ENCODE data around the gene PTPRN2. TPM values are rescaled to one million over a fixed set of nuclear protein-coding genes. Genes with fewer than 3 reads are reported as not detected.
A peak's percentile ranks its signal among the peaks of the same experiment; 100 is the strongest.

Gene PTPRN2
- total and polyA plus RNA-seq, 9 of the 15 experiments (the other 6 are each of a cell fraction or from before 2014, with no cell fraction given) = not detected

- no peak for TF ChIP-seq NFRKB (IDR thresholded peaks at IDR 0.05; ENCODE audit: low read depth)
- no peak for TF ChIP-seq GTF2E2 (tag; IDR thresholded peaks at IDR 0.05)
- no peak for TF ChIP-seq BCLAF1 (IDR thresholded peaks at IDR 0.05; ENCODE audit: borderline replicate concordance in 1 of 2, control insufficient read depth in 1 of 2, low read depth in 2 of 2, low read length in 1 of 2)
- TF ChIP-seq ZNF239 (CRISPR knock-in tag; IDR thresholded peaks at IDR 0.05) = no peak
- no peak for TF ChIP-seq PRPF4 (IDR thresholded peaks at IDR 0.05; ENCODE audit: insufficient read depth, low read depth, low read length, poor library complexity, severe bottlenecking)
Measured at GRCh38 chr7:157518514-157519175, 1069.0 kb downstream of the PTPRN2 start (continued).

- CTCF ChIA-PET (ENCODE audit: low intra/inter-chr PET ratio) = no interaction called here
- Histone ChIP-seq H3K4me3 (no peak overlapping the region), H3K36me3 (ENCODE audit: control insufficient read depth, insufficient read depth, low read length) (no peaks in the 10 kb centered on the region), H3K27me3 (ENCODE audit: control insufficient read depth in 2 of 2, insufficient read depth in 2 of 2, low read length in 2 of 2) (peaks cover 70 to 96% of the 10 kb centered on the region in 2 experiments), H3K9me1 (ENCODE audit: control insufficient read depth, insufficient read depth, low read length) (no peaks in the 10 kb centered on the region), H3K27ac (ENCODE audit: extremely low read depth, low read depth, low read length) (no peak overlapping the region), H3K79me2 (ENCODE audit: control insufficient read depth, insufficient read depth, low read length) (no peaks in the 10 kb centered on the region), H3K4me1 (replicated peaks in 1 of 2; ENCODE audit: control insufficient read depth in 2 of 2, insufficient read depth in 2 of 2, low read length in 2 of 2) (peaks cover 5 to 30% of the 10 kb centered on the region in 2 experiments; a peak in 4 of 5 replicates), H3K9ac (ENCODE audit: insufficient read depth in 1 of 2, low read depth in 2 of 2, low read length in 2 of 2) (no peak overlapping the region), H2AFZ (ENCODE audit: low read depth, low read length) (no peak overlapping the region), H3K4me2 (ENCODE audit: insufficient read depth, low read length) (no peak overlapping the region), H4K20me1 (replicated peaks; ENCODE audit: control insufficient read depth, insufficient read depth, low read length) (peaks cover 10% of the 10 kb centered on the region), H3K9me3 (replicated peaks; ENCODE audit: control insufficient read depth, insufficient read depth, low read depth, low read length) (no peaks in the 10 kb centered on the region)
- POLR2A ChIA-PET = no interaction called here
- under 1% methylated on average over 10 of the region's 10 CpGs for WGBS (ENCODE audit: insufficient coverage, low coverage, missing lambda C conversion rate)
- intact Hi-C loops (cut with micrococcal nuclease) = no loop called here
- no peak for FAIRE-seq
- in situ Hi-C loops (cut with MboI) = no loop called here
- BruUV-seq (replicated peaks) = no TSS peak
- no peak for ATAC-seq
- DNase-seq (ENCODE audit: extremely low read depth in 1 of 4, low spot score in 3 of 4) = no peak
- TF ChIP-seq E2F8 (IDR thresholded peaks at IDR 0.05; ENCODE audit: low read depth, partially characterized antibody) (no peak), NR1H2 (CRISPR knock-in tag; IDR thresholded peaks at IDR 0.05) (no peak), FOXP4 (CRISPR knock-in tag; IDR thresholded peaks at IDR 0.05; ENCODE audit: borderline replicate concordance) (no peak), TFAP4 (CRISPR knock-in tag; IDR thresholded peaks at IDR 0.05; ENCODE audit: borderline replicate concordance) (peak; percentile 24; the same call in 1 of the 2 replicates)
Measured at GRCh38 chr7:157517782-157518513, 1069.7 kb downstream of the PTPRN2 start.
